DOHH2 (cell line): ENCODE results near the gene DIP2B.

Source experiments
- H3F3A ChIP-seq: fragments of 200-600 bp; sonication (generic), shearing (Covaris generic); 2 replicates; pipeline ENCODE4 v1.6.0; 2016; ENCODE audit warnings: antibody characterized with exemption, mild to moderate bottlenecking; ENCODE audit not compliant: control insufficient read depth, insufficient read depth
- H3K27ac ChIP-seq: fragments of 200-600 bp; sonication (generic); 2 replicates; pipeline ENCODE4 v1.5.1; 2014; ENCODE audit warnings: low read depth, mild to moderate bottlenecking, low read length, moderate library complexity
- H3K27me3 ChIP-seq: fragments of 200-600 bp; sonication (generic); 2 replicates; pipeline ENCODE4 v1.6.1; 2014; ENCODE audit warnings: mild to moderate bottlenecking, low read length, mixed read lengths; ENCODE audit not compliant: control insufficient read depth
- H3K36me3 ChIP-seq: fragments of 200-600 bp; sonication (generic); 2 replicates; pipeline ENCODE4 v1.6.1; 2014; ENCODE audit warnings: mild to moderate bottlenecking, low read length, moderate library complexity, mixed read lengths; ENCODE audit not compliant: control insufficient read depth
- H3K4me1 ChIP-seq: fragments of 200-600 bp; sonication (generic); 2 replicates; pipeline ENCODE4 v1.6.1; 2014; ENCODE audit warnings: mild to moderate bottlenecking, low read length, mixed read lengths; ENCODE audit not compliant: control insufficient read depth
- H3K4me2 ChIP-seq: fragments of 200-600 bp; sonication (generic); 2 replicates; pipeline ENCODE4 v1.6.0; 2014; ENCODE audit warnings: mild to moderate bottlenecking, low read length, moderate library complexity
- H3K4me3 ChIP-seq: fragments of 200-600 bp; sonication (generic); 2 replicates; pipeline ENCODE4 v1.5.1; 2014; ENCODE audit warnings: mild to moderate bottlenecking, low read length, mixed read lengths
- H3K79me2 ChIP-seq: fragments of 200-600 bp; sonication (generic); 2 replicates; pipeline ENCODE4 v1.6.1; 2014; ENCODE audit warnings: mild to moderate bottlenecking, low read length, mixed read lengths; ENCODE audit not compliant: control insufficient read depth
- H3K9me2 ChIP-seq: fragments of 200-600 bp; sonication (generic); replicated peaks from 2 replicates; pipeline ENCODE4 v1.6.1; 2014; ENCODE audit warnings: mild to moderate bottlenecking, low read length, mixed read lengths; ENCODE audit not compliant: control insufficient read depth
- H3K9me3 ChIP-seq: fragments of 200-600 bp; sonication (generic); 2 replicates; pipeline ENCODE4 v1.6.1; 2014; ENCODE audit warnings: antibody characterized with exemption, low read length, mixed read lengths; ENCODE audit not compliant: control insufficient read depth, insufficient read depth
- H4K20me1 ChIP-seq: fragments of 200-600 bp; sonication (generic); 2 replicates; pipeline ENCODE4 v1.6.0; 2014; ENCODE audit warnings: low read depth, mild to moderate bottlenecking, antibody characterized with exemption, low read length, moderate library complexity; ENCODE audit not compliant: control insufficient read depth, insufficient read depth
- CTCF ChIP-seq: fragments of 200-600 bp; sonication (generic); IDR thresholded peaks from one replicate; pipeline ENCODE4 v1.5.1; 2014; ENCODE audit warnings: antibody characterized with exemption, mild to moderate bottlenecking, low read depth, low read length; ENCODE audit not compliant: poor library complexity, severe bottlenecking
- EZH2phosphoT487 ChIP-seq: fragments of 200-600 bp; sonication (generic); IDR thresholded peaks from 2 replicates; pipeline ENCODE4 v1.6.1; 2017; ENCODE audit warnings: borderline replicate concordance, mild to moderate bottlenecking, antibody characterized with exemption, low read length, moderate library complexity, mixed read lengths

DIP2B gene

GRCh38 chr12:50477241-50477832 is 27.4 kb upstream of the DIP2B start:
- peaks cover 53% of the 10 kb centered on the region for H3K36me3 ChIP-seq

GRCh38 chr12:50482571-50482970 is 22.2 kb upstream of the DIP2B start:
- Histone ChIP-seq H3F3A (peaks cover 5% of the 10 kb centered on the region; the same call in 1 of the 2 replicates), H3K4me1 (no peaks in the 10 kb centered on the region), H4K20me1 (no peaks in the 10 kb centered on the region), H3K27ac (no peak overlapping the region), H3K27me3 (no peaks in the 10 kb centered on the region), H3K4me2 (no peak overlapping the region), H3K9me2 (no peaks in the 10 kb centered on the region), H3K4me3 (no peak overlapping the region), H3K9me3 (no peaks in the 10 kb centered on the region), H3K36me3 (peaks cover 9% of the 10 kb centered on the region), H3K79me2 (no peaks in the 10 kb centered on the region)
- TF ChIP-seq CTCF (no peak), EZH2phosphoT487 (no peak)

More at GRCh38 chr12:50477241-50477832, 27.4 kb upstream of the DIP2B start:
- TF ChIP-seq CTCF: no peak
- TF ChIP-seq EZH2phosphoT487: no peak
- Histone ChIP-seq H3K4me3 (no peak overlapping the region), H3F3A (peaks cover 7% of the 10 kb centered on the region; the same call in 1 of the 2 replicates), H3K27me3 (no peaks in the 10 kb centered on the region), H3K79me2 (no peaks in the 10 kb centered on the region), H3K9me2 (no peaks in the 10 kb centered on the region), H3K9me3 (no peaks in the 10 kb centered on the region), H4K20me1 (no peaks in the 10 kb centered on the region), H3K4me1 (no peaks in the 10 kb centered on the region), H3K4me2 (no peak overlapping the region), H3K27ac (no peak overlapping the region)

DNA sequence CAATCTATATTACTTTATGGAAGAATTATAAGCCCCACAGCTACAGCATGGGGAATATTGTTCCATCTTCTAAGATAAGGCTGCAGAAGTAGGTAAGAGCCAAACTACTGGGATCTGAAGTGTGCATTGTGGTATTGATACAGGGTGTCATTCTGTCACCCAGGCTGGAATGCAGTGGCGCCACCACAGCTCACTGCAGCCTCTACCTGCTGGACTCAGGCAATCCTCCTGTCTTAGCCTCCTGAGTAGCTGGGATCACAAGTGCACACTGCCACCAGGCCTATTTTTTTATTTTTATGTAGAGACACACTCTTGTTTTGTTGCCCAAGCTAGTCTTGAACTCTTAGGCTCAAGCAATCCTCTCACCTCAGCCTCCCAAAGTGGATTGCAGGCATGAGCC is 21.3 kb upstream of the DIP2B start:
- no peak overlapping the region for H3K27ac ChIP-seq
- no peaks in the 10 kb centered on the region for H3K9me2 ChIP-seq

More for the DNA sequence above, 21.3 kb upstream of the DIP2B start:
- no peaks in the 10 kb centered on the region for H3K27me3 ChIP-seq
- H4K20me1 ChIP-seq: no peaks in the 10 kb centered on the region
- H3K36me3 ChIP-seq: 0 out of 2 replicates have a peak, but pooled peaks cover under 1% of the 10 kb centered on the region
- H3F3A ChIP-seq: peaks cover 5% of the 10 kb centered on the region; the same call in 1 of the 2 replicates
- no peak overlapping the region for H3K4me3 ChIP-seq
- H3K9me3 ChIP-seq: no peaks in the 10 kb centered on the region
- no peaks in the 10 kb centered on the region for H3K79me2 ChIP-seq
- H3K4me1 ChIP-seq: no peaks in the 10 kb centered on the region
- no peak for TF ChIP-seq EZH2phosphoT487
- no peak for TF ChIP-seq CTCF
- H3K4me2 ChIP-seq: no peak overlapping the region
